Right kidney (tissue), 1 donor: ENCODE measurements around the gene WRAP73.
A peak's percentile ranks its signal among the peaks of the same experiment; 100 is the strongest.

Experiments used
- DNase-seq: peaks from one replicate; pipeline ENCODE4 v3.0.0-alpha.2; 2016

The WRAP73 gene

GRCh38 chr1:3611170-3612019, 38.5 kb downstream of the WRAP73 start, which contains the start of gene MEGF6:
Gene MEGF6 (minus strand): TSS chr1:3611508. CDS start chr1:3611268, 240 bp downstream.
- peak; percentile 90 for DNase-seq

- DNase-seq: no peak
Measured at GRCh38 chr1:3610527-3611169, 39.3 kb downstream of the WRAP73 start.

GRCh38 chr1:3609769-3610526, 40.0 kb downstream of the WRAP73 start:
- no peak for DNase-seq

GRCh38 chr1:3609016-3609768, 40.7 kb downstream of the WRAP73 start:
- DNase-seq: no peak

- no peak for DNase-seq
Measured at GRCh38 chr1:3608154-3608553, 41.7 kb downstream of the WRAP73 start.

- DNase-seq: no peak
Measured at GRCh38 chr1:3607703-3608065, 42.2 kb downstream of the WRAP73 start.

GRCh38 chr1:3606779-3607702, 42.9 kb downstream of the WRAP73 start:
- DNase-seq: no peak

- DNase-seq: no peak
Measured at GRCh38 chr1:3604997-3605823, 44.7 kb downstream of the WRAP73 start.

GRCh38 chr1:3604468-3604974, 45.4 kb downstream of the WRAP73 start:
- DNase-seq: no peak

- no peak for DNase-seq
Measured at GRCh38 chr1:3603571-3604467, 46.1 kb downstream of the WRAP73 start.

- no peak for DNase-seq
Measured at GRCh38 chr1:3603156-3603555, 46.7 kb downstream of the WRAP73 start.

- no peak for DNase-seq
Measured at GRCh38 chr1:3602375-3602774, 47.5 kb downstream of the WRAP73 start.

GRCh38 chr1:3601743-3602142, 48.2 kb downstream of the WRAP73 start:
- no peak for DNase-seq

GRCh38 chr1:3600354-3600753, 49.5 kb downstream of the WRAP73 start:
- no peak for DNase-seq

GRCh38 chr1:3599816-3600215, 50.1 kb downstream of the WRAP73 start:
- DNase-seq: no peak

- no peak for DNase-seq
Measured at GRCh38 chr1:3599286-3599811, 50.6 kb downstream of the WRAP73 start.

GRCh38 chr1:3598522-3599285, 51.2 kb downstream of the WRAP73 start:
- DNase-seq: peak; percentile 65

- DNase-seq: peak; percentile 60
Measured at GRCh38 chr1:3598051-3598491, 51.8 kb downstream of the WRAP73 start.
